Esophagus squamous epithelium (tissue), 5 donors: ENCODE measurements around the gene SF3B5. TPM values are rescaled to one million over a fixed set of nuclear protein-coding genes. Genes with fewer than 3 reads are reported as not detected.

Experiments
- DNase-seq: peaks from one replicate; lab custom pipeline; 2025; lab: John Stamatoyannopoulos, UW
- H3K27ac ChIP-seq, 4 donors: fragments of 200-600 bp; sonication (generic); one replicate each; pipeline ENCODE4 v1.5.1; 2016 to 2019; ENCODE audit warnings: mild to moderate bottlenecking in 1 of 4
- H3K27me3 ChIP-seq, 4 donors: fragments of 200-600 bp; sonication (generic); 1 replicate in 3 of 4; 2 replicates in 1 of 4; pipeline versions ENCODE4 v1.5.1 to v1.6.0; 2017 to 2021; ENCODE audit warnings: antibody characterized with exemption in 1 of 4
- H3K36me3 ChIP-seq, 3 donors: fragments of 200-600 bp; sonication (generic); one replicate each; pipeline ENCODE4 v1.5.1; 2016 to 2019
- H3K4me1 ChIP-seq, 3 donors: fragments of 200-600 bp; sonication (generic); one replicate each; pipeline ENCODE4 v1.5.1; 2017 to 2019
- H3K4me3 ChIP-seq, 4 donors: fragments of 200-600 bp; sonication (generic); 1 replicate in 3 of 4; 2 replicates in 1 of 4; pipeline ENCODE4 v1.5.1; 2016 to 2019; ENCODE audit warnings: mild to moderate bottlenecking in 2 of 4, moderate library complexity in 1 of 4
- H3K9me3 ChIP-seq, 3 donors: fragments of 200-600 bp; sonication (generic); one replicate each; pipeline ENCODE4 v1.5.1; 2016 to 2019
- POLR2A ChIP-seq, 4 donors: fragments of 450-650 bp; IDR thresholded peaks; one replicate each; pipeline ENCODE4 v1.6.1; 2017; ENCODE audit warnings: antibody characterized with exemption in 4 of 4, mild to moderate bottlenecking in 4 of 4, moderate library complexity in 3 of 4
- WGBS, 2 donors: methylation state at CpG; one replicate each; pipeline ENCODE4 v1.1.5; 2018; 5-methylcytosine and 5-hydroxymethylcytosine counted together
- intact Hi-C: fragments of 100-400 bp; cut with DNase I; formaldehyde crosslinking; loops from one replicate; pipeline ENCODE4 v1.15.0; 2022
- total RNA-seq, 4 donors: library from RNA; depleted of rRNA; stranded (reverse); fragments of >200 nt; gene quantifications; one replicate each; pipeline ENCODE4 v1.1.0, GENCODE V29; 2016
- TF ChIP-seq, protein P1 (sequence below), 6 experiments: fragments of 450-650 bp in 4 of 6; fragments of 200-600 bp in 2 of 6; sonication (generic) in 2 of 6; IDR thresholded peaks; one replicate each; pipeline ENCODE4 v1.5.1; 2016 to 2019; ENCODE audit warnings: antibody characterized with exemption in 6 of 6, mild to moderate bottlenecking in 4 of 6, moderate library complexity in 4 of 6
- donor health status: DM: yes; HTN: yes; CAD: no.

Gene SF3B5
- total RNA-seq, 4 donors from 2014 or later: 135 to 201 (median 169) TPM

DNA sequence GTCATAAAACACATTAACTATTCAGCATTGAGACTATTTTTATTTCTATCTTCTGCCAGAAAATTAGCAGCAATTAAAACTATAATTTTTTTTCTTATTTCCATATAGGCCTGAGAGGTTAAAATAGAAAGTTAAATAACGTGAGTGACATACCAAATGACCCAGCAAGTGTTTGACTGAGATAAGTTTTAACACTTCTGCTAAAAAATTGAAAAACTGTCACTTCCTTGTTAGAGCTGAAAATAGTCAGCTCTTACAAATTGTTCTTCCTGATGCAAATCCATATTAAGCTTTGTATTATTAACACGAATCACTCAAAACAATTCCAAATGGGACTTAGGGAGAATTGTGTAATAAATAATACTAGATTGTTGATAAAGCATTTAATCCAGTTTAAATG, 28.5 kb upstream of the SF3B5 start:
- DNase-seq: no peak
- intact Hi-C loops: no loop called here
- Histone ChIP-seq H3K4me3 (no peak overlapping the region), H3K27me3 (no peaks in the 10 kb centered on the region), H3K36me3 (no peaks in the 10 kb centered on the region), H3K9me3 (no peaks in the 10 kb centered on the region), H3K27ac (no peak overlapping the region), H3K4me1 (peaks cover 0 to 6% (median 0%) of the 10 kb centered on the region in 3 donors)
- TF ChIP-seq, protein P1, sequence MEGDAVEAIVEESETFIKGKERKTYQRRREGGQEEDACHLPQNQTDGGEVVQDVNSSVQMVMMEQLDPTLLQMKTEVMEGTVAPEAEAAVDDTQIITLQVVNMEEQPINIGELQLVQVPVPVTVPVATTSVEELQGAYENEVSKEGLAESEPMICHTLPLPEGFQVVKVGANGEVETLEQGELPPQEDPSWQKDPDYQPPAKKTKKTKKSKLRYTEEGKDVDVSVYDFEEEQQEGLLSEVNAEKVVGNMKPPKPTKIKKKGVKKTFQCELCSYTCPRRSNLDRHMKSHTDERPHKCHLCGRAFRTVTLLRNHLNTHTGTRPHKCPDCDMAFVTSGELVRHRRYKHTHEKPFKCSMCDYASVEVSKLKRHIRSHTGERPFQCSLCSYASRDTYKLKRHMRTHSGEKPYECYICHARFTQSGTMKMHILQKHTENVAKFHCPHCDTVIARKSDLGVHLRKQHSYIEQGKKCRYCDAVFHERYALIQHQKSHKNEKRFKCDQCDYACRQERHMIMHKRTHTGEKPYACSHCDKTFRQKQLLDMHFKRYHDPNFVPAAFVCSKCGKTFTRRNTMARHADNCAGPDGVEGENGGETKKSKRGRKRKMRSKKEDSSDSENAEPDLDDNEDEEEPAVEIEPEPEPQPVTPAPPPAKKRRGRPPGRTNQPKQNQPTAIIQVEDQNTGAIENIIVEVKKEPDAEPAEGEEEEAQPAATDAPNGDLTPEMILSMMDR (IDR thresholded peaks at IDR 0.05): no peak
- no peak for TF ChIP-seq POLR2A (IDR thresholded peaks at IDR 0.05)
- 37 to 52% methylated on average over 2 of the region's 2 CpGs for WGBS, 2 donors

DNA sequence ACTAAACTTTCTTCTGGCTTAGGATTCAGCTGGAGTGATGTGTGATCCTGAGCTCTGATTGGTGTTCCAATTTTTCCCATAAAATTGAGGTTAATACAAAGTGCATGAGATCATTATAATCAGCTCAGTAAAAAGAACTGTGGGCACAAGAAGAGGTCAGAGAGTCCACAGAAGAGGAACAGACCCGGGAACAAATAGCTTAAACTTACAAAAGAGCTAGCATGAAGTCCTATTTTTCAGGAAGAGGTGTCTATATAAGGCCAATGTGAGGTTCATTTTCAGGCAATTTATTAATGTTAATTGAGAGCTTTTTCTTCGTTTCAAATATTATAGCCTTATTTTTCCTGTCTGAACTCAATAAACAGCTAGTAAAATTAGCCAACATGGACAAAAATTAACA, 28.0 kb upstream of the SF3B5 start:
- DNase-seq: no peak
- no peaks in the 10 kb centered on the region for H3K27me3 ChIP-seq
- WGBS, 2 donors: 54 to 68% methylated on average over 2 of the region's 2 CpGs
- H3K4me3 ChIP-seq: no peak overlapping the region
- H3K36me3 ChIP-seq: no peaks in the 10 kb centered on the region
- intact Hi-C loops: no loop called here
- no peak overlapping the region for H3K27ac ChIP-seq
- TF ChIP-seq, protein P1 (IDR thresholded peaks at IDR 0.05): no peak
- TF ChIP-seq POLR2A (IDR thresholded peaks at IDR 0.05): no peak
- peaks cover 0 to 6% (median 0%) of the 10 kb centered on the region in 3 donors for H3K4me1 ChIP-seq
- H3K9me3 ChIP-seq: no peaks in the 10 kb centered on the region

DNA sequence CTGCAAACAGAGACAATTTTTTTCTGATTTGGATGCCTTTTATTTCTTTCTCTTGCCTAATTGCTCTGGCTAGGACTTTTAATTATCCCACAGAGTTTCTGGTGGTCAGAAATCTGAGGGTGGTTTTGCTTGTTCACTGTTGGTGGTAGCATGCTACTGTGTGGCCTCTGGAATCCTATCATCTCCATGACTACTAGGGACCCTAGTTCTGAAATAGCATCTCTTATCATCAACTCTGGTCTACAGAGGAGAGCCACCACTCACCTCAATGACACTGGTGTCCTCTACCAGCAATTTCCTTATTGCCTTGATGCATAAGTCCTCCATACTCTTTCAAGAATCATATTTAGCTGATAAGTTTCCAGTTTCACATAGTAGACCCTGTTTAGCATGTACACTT, 27.5 kb upstream of the SF3B5 start:
- no peak overlapping the region for H3K4me3 ChIP-seq
- no peak for DNase-seq
- TF ChIP-seq POLR2A (IDR thresholded peaks at IDR 0.05): no peak
- H3K9me3 ChIP-seq: no peaks in the 10 kb centered on the region
- no peaks in the 10 kb centered on the region for H3K36me3 ChIP-seq
- intact Hi-C loops: no loop called here
- H3K27me3 ChIP-seq: no peaks in the 10 kb centered on the region
- no peak overlapping the region for H3K27ac ChIP-seq
- peaks cover 0 to 6% (median 0%) of the 10 kb centered on the region in 3 donors for H3K4me1 ChIP-seq

DNA sequence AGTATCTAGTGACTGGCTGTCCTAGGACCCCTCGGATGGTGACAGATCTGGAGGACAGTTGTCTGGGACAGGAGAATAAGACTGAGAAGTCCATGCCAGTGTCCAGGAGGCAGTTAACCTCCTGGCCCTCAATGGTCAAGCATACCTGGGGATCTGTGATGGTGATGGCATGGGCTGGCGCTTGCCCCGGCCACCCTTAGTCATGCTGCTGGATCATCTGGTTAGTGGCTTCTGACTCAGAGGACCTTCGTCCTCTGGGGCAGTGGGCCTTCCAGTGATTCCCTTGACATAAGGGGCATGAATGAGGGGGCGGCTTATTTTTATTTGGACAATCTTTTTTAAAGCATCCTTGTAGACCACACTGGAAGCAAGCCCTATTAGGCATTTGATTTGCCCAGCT, 24.0 kb upstream of the SF3B5 start:
- H3K4me3 ChIP-seq: no peak overlapping the region
- WGBS, 2 donors: 74 to 75% methylated on average over 4 to 5 of the region's 5 CpGs

DNA sequence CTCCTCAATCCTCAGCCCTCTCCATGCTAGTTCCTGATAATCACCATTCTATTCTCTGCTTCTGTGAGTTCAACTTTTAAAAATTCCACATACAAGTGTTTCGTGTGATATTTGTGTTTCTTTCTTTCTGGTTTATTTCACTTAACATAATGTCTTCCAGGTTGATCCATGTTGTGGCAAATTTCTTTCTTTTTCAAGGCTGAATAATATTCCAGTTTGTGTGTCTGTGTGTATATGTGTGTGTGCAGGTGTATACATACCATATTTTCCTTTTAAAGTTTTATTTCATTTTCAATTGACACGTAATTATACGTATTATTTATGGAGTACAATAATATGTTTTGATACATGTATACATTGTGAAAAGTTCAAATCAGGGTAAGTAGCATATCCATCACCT, 19.8 kb upstream of the SF3B5 start:
- Histone ChIP-seq H3K9me3 (no peaks in the 10 kb centered on the region), H3K36me3 (no peaks in the 10 kb centered on the region), H3K4me1 (no peaks in the 10 kb centered on the region), H3K27ac (no peak overlapping the region), H3K27me3 (no peaks in the 10 kb centered on the region), H3K4me3 (no peak overlapping the region)
- 87 to 94% methylated on average over 3 of the region's 3 CpGs for WGBS, 2 donors
- no peak for DNase-seq
- no peak for TF ChIP-seq POLR2A (IDR thresholded peaks at IDR 0.05)
- TF ChIP-seq, protein P1 (IDR thresholded peaks at IDR 0.05): no peak
- intact Hi-C loops: no loop called here

More for the DNA sequence above, 24.0 kb upstream of the SF3B5 start:
- Histone ChIP-seq H3K9me3 (no peaks in the 10 kb centered on the region), H3K27me3 (no peaks in the 10 kb centered on the region), H3K4me1 (peaks cover 0 to 6% (median 0%) of the 10 kb centered on the region in 3 donors), H3K27ac (no peak overlapping the region), H3K36me3 (no peaks in the 10 kb centered on the region)
- no peak for DNase-seq
- intact Hi-C loops: no loop called here
- no peak for TF ChIP-seq POLR2A (IDR thresholded peaks at IDR 0.05)
- TF ChIP-seq, protein P1 (IDR thresholded peaks at IDR 0.05): no peak

DNA sequence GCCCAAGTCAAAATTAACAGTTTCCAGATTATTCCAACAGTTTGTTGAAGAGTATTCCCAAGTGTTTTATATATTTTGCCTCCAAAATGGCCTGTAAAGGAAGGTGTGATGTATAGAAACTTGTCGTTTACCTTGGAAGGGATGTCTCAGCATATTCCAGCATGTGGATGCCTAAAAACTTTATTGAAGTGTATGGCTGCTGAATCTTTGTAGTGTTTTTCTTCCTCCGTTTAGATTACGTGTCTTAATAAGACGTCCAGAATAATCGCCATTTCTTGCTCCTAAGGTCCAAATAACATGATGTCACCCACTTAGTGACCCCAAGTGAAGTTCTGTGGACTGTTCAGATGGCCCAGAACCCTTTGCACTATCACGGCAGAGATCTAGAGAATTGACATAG, 18.0 kb upstream of the SF3B5 start:
- H3K4me3 ChIP-seq: no peak overlapping the region
- no peak for TF ChIP-seq POLR2A (IDR thresholded peaks at IDR 0.05)
- TF ChIP-seq, protein P1 (IDR thresholded peaks at IDR 0.05): no peak
- no peaks in the 10 kb centered on the region for H3K9me3 ChIP-seq
- WGBS, 2 donors: 89 to 90% methylated on average over 6 of the region's 6 CpGs
- H3K36me3 ChIP-seq: no peaks in the 10 kb centered on the region
- intact Hi-C loops: no loop called here
- no peak overlapping the region for H3K27ac ChIP-seq
- H3K27me3 ChIP-seq: no peaks in the 10 kb centered on the region
- no peaks in the 10 kb centered on the region for H3K4me1 ChIP-seq
- DNase-seq: no peak
